WTC11 (cell line): ENCODE data around the gene DNA2. TPM values are rescaled to one million over a fixed set of nuclear protein-coding genes. Genes with fewer than 3 reads are reported as not detected.

Source experiments
- ATAC-seq: fragments of 200-7000 bp; cut with Tn5 transposase; 2 replicates; pipeline ENCODE4 v1.10.0; 2021; ENCODE audit warnings: mild to moderate bottlenecking, moderate library complexity
- CTCF ChIA-PET: fragments of 300-600 bp; sonication (Branson Sonifier 250); formaldehyde crosslinking; loops from one replicate; lab custom pipeline; 2021; ENCODE audit warnings: antibody characterized with exemption; lab: Charles Lee
- POLR2A ChIA-PET: fragments of 350-600 bp; sonication (Branson Sonifier 250); formaldehyde crosslinking; loops from one replicate; lab custom pipeline; 2021; ENCODE audit warnings: antibody characterized with exemption; lab: Charles Lee
- DNase-seq: peaks from one replicate; pipeline ENCODE4 v3.0.0; 2021; ENCODE audit warnings: low spot score
- H3K27ac Mint-ChIP-seq: 2 replicates; pipeline ENCODE4 v1.8.0; 2021; ENCODE audit warnings: mixed read lengths
- H3K27me3 Mint-ChIP-seq: 2 replicates; pipeline ENCODE4 v1.8.0; 2021; ENCODE audit warnings: low read depth, mild to moderate bottlenecking, moderate library complexity, mixed read lengths
- H3K36me3 Mint-ChIP-seq: 2 replicates; pipeline ENCODE4 v1.8.0; 2021; ENCODE audit warnings: mixed read lengths
- H3K4me1 Mint-ChIP-seq: 2 replicates; pipeline ENCODE4 v1.8.0; 2022; ENCODE audit warnings: mixed read lengths
- H3K4me3 Mint-ChIP-seq: 2 replicates; pipeline ENCODE4 v1.8.0; 2021; ENCODE audit warnings: mild to moderate bottlenecking, moderate library complexity, mixed read lengths
- H3K9me3 Mint-ChIP-seq: 2 replicates; pipeline ENCODE4 v1.8.0; 2021; ENCODE audit warnings: mixed read lengths
- ATF6 ChIP-seq: sonication (generic); formaldehyde crosslinking; IDR thresholded peaks from 2 replicates; pipeline ENCODE4 v1.8.1; 2023; ENCODE audit warnings: mild to moderate bottlenecking, missing genetic modification reagents
- CBFB ChIP-seq: sonication (generic); formaldehyde crosslinking; IDR thresholded peaks from 2 replicates; pipeline ENCODE4 v1.8.1; 2022; ENCODE audit warnings: mild to moderate bottlenecking, low read depth, missing genetic modification reagents
- ELF4 ChIP-seq: sonication (generic); formaldehyde crosslinking; IDR thresholded peaks from 2 replicates; pipeline ENCODE4 v1.8.1; 2022; ENCODE audit warnings: low read depth, mild to moderate bottlenecking, moderate library complexity, missing genetic modification reagents
- EMX1 ChIP-seq: fragments of 250-450 bp; sonication (Bioruptor Pico); IDR thresholded peaks from 2 replicates; pipeline ENCODE4 v1.8.0; 2021; ENCODE audit warnings: mild to moderate bottlenecking
- ERG ChIP-seq: fragments of 250-450 bp; sonication (Bioruptor Pico); IDR thresholded peaks from 2 replicates; pipeline ENCODE4 v1.8.0; 2021; ENCODE audit warnings: mild to moderate bottlenecking
- ETV6 ChIP-seq: sonication (generic); formaldehyde crosslinking; IDR thresholded peaks from 2 replicates; pipeline ENCODE4 v1.8.1; 2022; ENCODE audit warnings: mild to moderate bottlenecking, missing genetic modification reagents
- FOXK1 ChIP-seq: sonication (generic); formaldehyde crosslinking; IDR thresholded peaks from 2 replicates; pipeline ENCODE4 v1.8.0; 2022; ENCODE audit warnings: mild to moderate bottlenecking, moderate library complexity, missing genetic modification reagents
- GABPB1 ChIP-seq: sonication (generic); formaldehyde crosslinking; IDR thresholded peaks from 2 replicates; pipeline ENCODE4 v1.8.1; 2023; ENCODE audit warnings: mild to moderate bottlenecking, missing genetic modification reagents
- HMGA2 ChIP-seq: fragments of 250-450 bp; sonication (Bioruptor Pico); IDR thresholded peaks from 2 replicates; pipeline ENCODE4 v1.4.0; 2021; ENCODE audit warnings: mild to moderate bottlenecking, moderate library complexity
- HMGXB4 ChIP-seq: sonication (generic); formaldehyde crosslinking; IDR thresholded peaks from 2 replicates; pipeline ENCODE4 v1.8.1; 2023; ENCODE audit warnings: mild to moderate bottlenecking, moderate library complexity, missing genetic modification reagents
- IRF1 ChIP-seq: sonication (generic); formaldehyde crosslinking; IDR thresholded peaks from 2 replicates; pipeline ENCODE4 v1.8.0; 2023; ENCODE audit warnings: missing genetic modification reagents
- MAX ChIP-seq: sonication (generic); formaldehyde crosslinking; IDR thresholded peaks from 2 replicates; pipeline ENCODE4 v1.8.0; 2022; ENCODE audit warnings: mild to moderate bottlenecking, missing genetic modification reagents
- RORB ChIP-seq: fragments of 250-450 bp; sonication (Bioruptor Pico); IDR thresholded peaks from 2 replicates; pipeline ENCODE4 v1.9.0; 2021; ENCODE audit warnings: mild to moderate bottlenecking
- SP1 ChIP-seq: sonication (generic); formaldehyde crosslinking; conservative IDR thresholded peaks from 2 replicates; pipeline ENCODE4 v1.8.1; 2022; ENCODE audit warnings: missing genetic modification reagents
- TEAD1 ChIP-seq: sonication (generic); formaldehyde crosslinking; IDR thresholded peaks from 2 replicates; pipeline ENCODE4 v1.8.0; 2022; ENCODE audit warnings: mild to moderate bottlenecking, missing genetic modification reagents
- TP53 ChIP-seq: sonication (generic); formaldehyde crosslinking; IDR thresholded peaks from 2 replicates; pipeline ENCODE4 v1.8.1; 2023; ENCODE audit warnings: mild to moderate bottlenecking, missing genetic modification reagents
- USF1 ChIP-seq: sonication (generic); formaldehyde crosslinking; IDR thresholded peaks from 2 replicates; pipeline ENCODE4 v1.8.0; 2022; ENCODE audit warnings: mild to moderate bottlenecking, missing genetic modification reagents
- ZBTB21 ChIP-seq: sonication (generic); formaldehyde crosslinking; IDR thresholded peaks from 2 replicates; pipeline ENCODE4 v1.8.1; 2023; ENCODE audit warnings: mild to moderate bottlenecking, missing genetic modification reagents, borderline replicate concordance
- ZNF281 ChIP-seq: sonication (generic); formaldehyde crosslinking; IDR thresholded peaks from 2 replicates; pipeline ENCODE4 v1.8.0; 2023; ENCODE audit warnings: mild to moderate bottlenecking, missing genetic modification reagents
- ZNF396 ChIP-seq: fragments of 250-450 bp; sonication (Bioruptor Pico); IDR thresholded peaks from 2 replicates; pipeline ENCODE4 v1.8.0; 2021; ENCODE audit warnings: mild to moderate bottlenecking, moderate library complexity, borderline replicate concordance
- ZNF416 ChIP-seq: fragments of 250-450 bp; sonication (Bioruptor Pico); IDR thresholded peaks from 2 replicates; pipeline ENCODE4 v1.9.0; 2021; ENCODE audit warnings: mild to moderate bottlenecking, inconsistent platforms
- ZNF423 ChIP-seq: fragments of 250-450 bp; sonication (Bioruptor Pico); IDR thresholded peaks from 2 replicates; pipeline ENCODE4 v2.1.2; 2022; ENCODE audit warnings: mild to moderate bottlenecking, moderate library complexity
- ZNF532 ChIP-seq: fragments of 250-450 bp; sonication (Bioruptor Pico); IDR thresholded peaks from 2 replicates; pipeline ENCODE4 v1.9.0; 2021; ENCODE audit warnings: mild to moderate bottlenecking, borderline replicate concordance
- total RNA-seq: library from RNA; stranded (reverse); gene quantifications from 3 replicates; pipeline ENCODE4 v1.2.3, GENCODE V29; 2021

Gene DNA2
- total RNA-seq, 1 experiment from 2014 or later, result 46.3 TPM

GRCh38 chr10:68406815-68407548 lies 64.8 kb downstream of the DNA2 start, which contains the start of gene RUFY2:
TSS of gene RUFY2 (minus strand) at chr10:68407277. CDS start at chr10:68407189, 88 bp downstream.
- CTCF ChIA-PET, result interaction anchor here (0.5 to 2.0 kb wide), 16 partner anchors 8 to 549 kb away, joined by 3 to 13 read pairs (median 4); partner anchors contain the start of genes ATOH7, DDX21, DNA2 and HNRNPH3
- Mint-ChIP-seq H3K27ac (peak within 1 kb of the TSS; percentile 95), H3K9me3 (no peaks in the 10 kb centered on the region), H3K4me3 (peak within 1 kb of the TSS; percentile 70), H3K4me1 (peaks cover 18% of the 10 kb centered on the region), H3K27me3 (no peaks in the 10 kb centered on the region; the same call in 1 of the 2 replicates), H3K36me3 (no peaks in the 10 kb centered on the region)
- DNase-seq (peak; percentile 83), ATAC-seq (peak; percentile 89)
- POLR2A ChIA-PET, result interaction anchor here (1.0 to 1.5 kb wide), 2 partner anchors 75 to 494 kb away, joined by 4 read pairs; partner anchors contain the start of genes DDX50 and HNRNPH3
- TF ChIP-seq ELF4 (CRISPR knock-in tag) (0 out of 2 replicates have a peak, but pooled peaks have one; percentile 51), ETV6 (CRISPR knock-in tag) (peak; percentile 19; the same call in 1 of the 2 replicates), ERG (CRISPR knock-in tag) (no peak), CBFB (0 out of 2 replicates have a peak, but pooled peaks have one; percentile 82), RORB (no peak), SP1 (CRISPR knock-in tag) (peak; percentile 75), HMGA2 (CRISPR knock-in tag) (no peak), USF1 (CRISPR knock-in tag) (no peak), ZNF532 (CRISPR knock-in tag) (no peak), EMX1 (CRISPR knock-in tag) (no peak), TEAD1 (CRISPR knock-in tag) (peak; percentile 63; the same call in 1 of the 2 replicates), FOXK1 (CRISPR knock-in tag) (no peak; the same call in 1 of the 2 replicates), ZBTB21 (no peak), ATF6 (no peak), ZNF416 (CRISPR knock-in tag) (0 out of 2 replicates have a peak, but pooled peaks have one; percentile 54), TP53 (peak; percentile 71; the same call in 1 of the 2 replicates), ZNF281 (CRISPR knock-in tag) (no peak), IRF1 (CRISPR knock-in tag) (no peak), MAX (CRISPR knock-in tag) (peak; percentile 18; the same call in 1 of the 2 replicates), GABPB1 (CRISPR knock-in tag) (peak; percentile 5; the same call in 1 of the 2 replicates), ZNF396 (no peak), HMGXB4 (CRISPR knock-in tag) (peak; percentile 94), ZNF423 (CRISPR knock-in tag) (peak; percentile 62; the same call in 1 of the 2 replicates)
